Measurements from ENCODE around the gene HSPA4.
A peak's percentile ranks its signal among the peaks of the same experiment; 100 is the strongest.
"Not testable (repeated sequence)": the region's sequence is repeated elsewhere in the genome, so short reads cannot be mapped to it uniquely, and the experiment has no call there.

HSPA4 gene

DNA sequence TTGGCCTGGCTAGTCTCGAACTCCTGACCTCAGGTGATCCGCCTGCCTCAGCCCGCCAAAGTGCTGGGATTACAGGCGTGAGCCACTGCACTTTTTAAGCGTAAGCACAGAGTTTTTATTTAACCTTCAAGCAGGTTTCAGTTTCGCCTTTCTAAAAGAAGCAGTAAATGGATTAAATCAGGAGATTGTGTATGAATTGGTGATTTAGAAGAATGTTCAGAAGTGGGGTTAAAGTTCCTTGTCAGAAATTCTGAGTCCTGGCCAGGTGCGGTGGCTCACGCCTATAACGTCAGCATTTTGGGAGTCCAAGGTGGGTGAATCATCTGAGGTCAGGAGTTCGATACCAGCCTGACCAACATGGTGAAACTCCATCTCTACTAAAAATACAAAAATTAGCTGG, 12.2 kb downstream of the HSPA4 start:
- Mint-ChIP-seq H3K27ac (peak overlapping the region; percentile 29), H3K9me3 (no peaks in the 10 kb centered on the region), H3K4me1 (ENCODE audit: low read depth) (peaks cover 40% of the 10 kb centered on the region), H3K4me3 (no peak overlapping the region), H3K27me3 (no peaks in the 10 kb centered on the region), H3K36me3 (ENCODE audit: low read depth) (peaks cover 70% of the 10 kb centered on the region)
- no peak for DNase-seq

DNA sequence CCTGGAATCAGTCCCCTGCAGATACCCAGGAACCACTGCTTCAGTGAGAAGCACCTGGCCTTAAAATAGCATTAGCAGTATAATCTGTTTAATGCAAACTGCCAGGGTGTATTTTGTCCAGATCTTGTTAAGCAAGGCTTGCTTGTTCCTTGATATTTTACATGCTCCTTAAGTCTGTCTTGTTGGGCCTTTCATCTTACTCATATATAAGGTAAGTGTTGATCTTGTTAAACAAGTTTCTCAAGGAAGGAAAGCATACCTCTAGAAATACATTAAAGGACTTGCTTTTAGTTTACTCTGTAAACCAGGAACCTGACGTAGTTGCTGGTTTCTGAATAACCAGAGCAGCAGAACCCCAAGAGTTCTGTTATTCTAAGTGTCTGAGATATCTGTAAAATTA, 13.7 kb downstream of the HSPA4 start:
- Mint-ChIP-seq H3K36me3 (ENCODE audit: low read depth) (peaks cover 79% of the 10 kb centered on the region), H3K4me3 (no peak overlapping the region), H3K27ac (peak overlapping the region; percentile 15), H3K4me1 (ENCODE audit: low read depth) (peaks cover 33% of the 10 kb centered on the region), H3K9me3 (no peaks in the 10 kb centered on the region), H3K27me3 (no peaks in the 10 kb centered on the region)
- DNase-seq = no peak

DNA sequence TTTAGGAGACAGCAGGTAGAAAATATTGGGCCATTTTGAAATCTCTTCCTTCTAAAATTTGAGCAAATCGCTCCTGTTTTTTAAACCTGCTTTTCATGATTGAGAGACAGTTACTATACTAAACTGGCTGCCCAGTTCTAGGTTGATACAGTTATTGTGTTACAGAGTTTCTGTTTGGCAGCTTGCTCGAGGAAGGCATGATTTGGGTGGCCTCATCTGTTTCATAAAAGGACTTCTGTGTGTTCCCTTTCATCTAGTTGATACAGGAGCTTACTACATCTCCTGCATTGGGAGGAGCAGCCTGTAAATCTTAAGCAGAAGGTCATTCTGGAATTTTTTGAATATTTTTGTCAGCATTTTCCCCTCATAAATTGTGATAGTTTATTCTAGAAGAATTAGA, 14.2 kb downstream of the HSPA4 start:
- H3K4me1 Mint-ChIP-seq (ENCODE audit: low read depth) = peaks cover 33% of the 10 kb centered on the region
- DNase-seq = no peak
- H3K27me3 Mint-ChIP-seq = no peaks in the 10 kb centered on the region
- H3K4me3 Mint-ChIP-seq = no peak overlapping the region
- peak overlapping the region; percentile 47 for H3K27ac Mint-ChIP-seq
- H3K9me3 Mint-ChIP-seq = no peaks in the 10 kb centered on the region
- H3K36me3 Mint-ChIP-seq (ENCODE audit: low read depth) = peaks cover 83% of the 10 kb centered on the region

DNA sequence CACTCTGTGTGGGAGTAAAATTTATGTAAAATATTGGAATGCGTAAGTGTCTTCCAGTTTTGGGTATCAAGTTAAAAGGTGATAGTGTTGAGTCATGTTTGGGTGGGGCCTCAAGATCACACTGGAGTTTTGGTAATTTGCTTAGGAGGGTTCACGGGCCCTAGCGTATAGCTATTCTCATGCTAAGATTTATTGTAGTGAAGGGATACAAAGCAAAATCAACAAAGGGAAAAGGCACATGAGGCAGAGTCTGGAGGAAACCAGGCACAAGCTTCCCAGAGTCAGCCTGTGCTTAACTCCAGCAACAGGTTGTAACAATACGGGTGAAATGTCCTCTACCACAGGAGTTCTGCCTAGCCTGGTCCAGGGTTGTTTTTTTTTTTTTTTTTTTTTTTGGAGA, 20.2 kb downstream of the HSPA4 start:
- H3K9me3 Mint-ChIP-seq = no peaks in the 10 kb centered on the region
- peak overlapping the region; percentile 32 for H3K27ac Mint-ChIP-seq
- no peak overlapping the region for H3K4me3 Mint-ChIP-seq
- no peaks in the 10 kb centered on the region for H3K27me3 Mint-ChIP-seq
- DNase-seq = no peak
- H3K4me1 Mint-ChIP-seq (ENCODE audit: low read depth) = peaks cover 18% of the 10 kb centered on the region
- peaks cover 100% of the 10 kb centered on the region for H3K36me3 Mint-ChIP-seq (ENCODE audit: low read depth)

DNA sequence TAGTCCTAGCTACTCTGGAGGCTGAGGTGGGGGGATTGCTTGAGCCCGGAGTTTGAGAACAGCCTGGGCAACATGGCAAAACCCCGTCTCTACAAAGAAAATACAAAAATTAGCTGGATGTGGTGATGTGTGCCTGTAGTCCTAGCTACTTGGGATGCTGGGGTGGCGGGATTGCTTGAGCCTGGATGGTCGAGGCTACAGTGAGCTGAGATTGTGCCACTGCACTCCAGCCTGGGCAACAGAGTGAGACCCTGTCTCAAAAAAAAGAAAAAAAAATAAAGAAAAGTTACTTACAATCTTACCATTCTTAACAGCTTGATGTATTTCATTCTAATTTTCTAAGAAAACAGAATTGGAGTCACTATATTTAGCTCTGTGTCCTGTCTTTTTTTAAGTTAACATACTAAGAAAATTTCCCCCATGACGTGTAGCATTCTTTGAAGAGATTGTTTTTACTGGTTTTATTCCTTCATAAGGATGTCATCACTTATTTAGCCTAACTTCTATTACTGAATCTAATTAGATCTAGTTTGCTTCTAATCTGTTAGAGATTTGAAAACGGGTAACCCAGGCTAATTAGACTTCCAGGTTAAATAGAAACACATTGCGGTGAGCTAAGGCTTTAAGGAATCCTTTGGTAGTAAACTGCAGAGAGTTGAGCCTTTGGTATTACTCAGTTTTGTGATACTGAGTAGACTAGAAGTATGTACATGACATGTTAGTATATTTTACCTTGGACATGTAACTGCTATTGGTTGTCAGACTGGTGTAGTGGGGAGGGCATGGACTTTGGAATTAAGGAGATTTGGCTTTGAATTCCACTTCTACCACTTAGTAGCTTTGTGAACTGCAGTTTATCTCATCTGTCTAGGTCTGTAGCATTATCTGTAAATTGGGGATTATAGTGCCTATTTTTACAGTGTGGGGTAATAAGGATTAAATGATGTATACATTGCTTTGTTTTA, 24.0 kb downstream of the HSPA4 start:
- Mint-ChIP-seq H3K4me1 (ENCODE audit: low read depth) (peaks cover 41% of the 10 kb centered on the region), H3K9me3 (no peaks in the 10 kb centered on the region), H3K4me3 (no peak overlapping the region), H3K27me3 (no peaks in the 10 kb centered on the region), H3K36me3 (ENCODE audit: low read depth) (peaks cover 97% of the 10 kb centered on the region), H3K27ac (no peak overlapping the region)
- DNase-seq = no peak

DNA sequence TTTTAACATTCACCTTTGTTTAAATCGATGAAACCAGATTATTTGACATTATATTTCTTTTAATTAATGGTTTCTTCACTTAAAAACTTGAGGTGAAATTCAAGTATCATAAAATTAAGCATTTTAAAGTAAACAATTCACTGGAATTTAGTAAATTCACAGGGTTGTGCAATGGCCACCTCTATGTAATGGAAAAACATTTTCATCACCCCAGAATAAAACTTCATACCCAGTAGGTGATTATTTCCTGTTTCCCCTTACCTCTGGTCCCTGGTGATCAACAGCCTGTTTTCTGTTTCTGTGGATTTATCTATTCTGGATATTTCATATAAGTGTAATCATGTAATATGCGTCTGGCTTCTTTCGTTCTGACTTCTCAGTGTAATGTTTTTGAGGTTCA, 27.2 kb downstream of the HSPA4 start:
- H3K4me1 Mint-ChIP-seq (ENCODE audit: low read depth) = peaks cover 35% of the 10 kb centered on the region
- DNase-seq = no peak
- no peaks in the 10 kb centered on the region for H3K27me3 Mint-ChIP-seq
- no peaks in the 10 kb centered on the region for H3K9me3 Mint-ChIP-seq
- peaks cover 91% of the 10 kb centered on the region for H3K36me3 Mint-ChIP-seq (ENCODE audit: low read depth)
- H3K4me3 Mint-ChIP-seq = no peak overlapping the region
- peak overlapping the region; percentile 77 for H3K27ac Mint-ChIP-seq

DNA sequence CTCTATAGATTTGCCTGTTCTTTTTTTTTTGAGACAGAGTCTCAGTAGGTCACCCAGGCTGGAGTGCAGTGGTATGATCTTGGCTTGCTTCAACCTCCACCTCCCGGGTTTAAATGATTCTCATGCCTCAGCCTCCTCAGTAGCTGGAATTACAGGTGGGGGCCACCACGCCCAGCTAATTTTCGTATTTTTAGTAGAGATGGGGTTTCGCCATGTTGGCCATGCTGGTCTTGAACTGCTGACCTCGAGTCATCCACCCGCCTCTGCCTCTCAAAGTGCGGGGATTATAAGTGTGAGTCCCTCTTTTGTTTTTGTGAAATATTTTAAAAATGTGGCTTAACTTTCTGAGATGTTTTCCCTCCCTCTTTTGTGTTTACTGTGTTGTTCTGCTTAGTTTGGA, 29.2 kb downstream of the HSPA4 start:
- no peaks in the 10 kb centered on the region for H3K9me3 Mint-ChIP-seq
- H3K4me3 Mint-ChIP-seq = no peak overlapping the region
- DNase-seq = no peak
- H3K27me3 Mint-ChIP-seq = no peaks in the 10 kb centered on the region
- peak overlapping the region; percentile 56 for H3K27ac Mint-ChIP-seq
- peaks cover 39% of the 10 kb centered on the region for H3K4me1 Mint-ChIP-seq (ENCODE audit: low read depth)
- peaks cover 89% of the 10 kb centered on the region for H3K36me3 Mint-ChIP-seq (ENCODE audit: low read depth)

DNA sequence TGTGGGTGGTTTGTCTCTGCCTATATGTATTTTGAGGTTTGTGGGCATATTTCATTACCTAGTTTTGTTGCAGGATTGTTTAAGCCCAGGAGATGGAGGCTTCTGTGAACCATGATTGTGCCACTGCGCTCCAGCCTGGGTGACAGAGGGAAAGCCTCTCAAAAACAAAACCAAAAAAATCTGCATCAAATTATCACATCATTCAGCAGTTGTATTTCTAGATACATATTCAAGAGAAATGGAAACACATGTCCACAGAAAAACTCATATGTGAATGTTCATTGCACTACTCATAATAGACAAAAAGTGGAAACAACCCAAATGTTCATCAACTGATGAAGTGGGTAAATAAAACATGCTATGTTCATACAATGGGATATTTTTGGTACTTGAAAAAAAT, 29.9 kb downstream of the HSPA4 start:
- Mint-ChIP-seq H3K27ac (peak overlapping the region; percentile 56), H3K27me3 (no peaks in the 10 kb centered on the region), H3K9me3 (no peaks in the 10 kb centered on the region), H3K4me1 (ENCODE audit: low read depth) (peaks cover 41% of the 10 kb centered on the region), H3K4me3 (no peak overlapping the region), H3K36me3 (ENCODE audit: low read depth) (peaks cover 89% of the 10 kb centered on the region)
- no peak for DNase-seq

DNA sequence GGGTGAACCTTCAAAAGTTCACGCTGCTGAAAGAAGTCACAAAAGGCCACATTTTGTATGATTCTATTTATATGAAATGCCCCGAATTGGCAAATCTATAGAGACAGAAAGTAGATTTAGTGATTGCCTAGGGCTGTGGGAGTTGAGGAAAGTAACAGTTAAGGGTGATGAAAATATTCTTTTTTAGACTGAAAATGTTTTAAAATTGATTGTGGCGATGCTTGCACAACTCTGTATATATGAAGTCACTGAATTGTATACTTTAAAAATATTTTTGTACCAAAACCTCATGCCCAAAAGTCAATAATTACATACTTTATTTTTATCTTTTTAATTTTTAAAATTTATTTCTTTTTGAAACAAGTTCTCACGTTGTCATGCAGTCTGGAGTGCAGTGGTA, 30.3 kb downstream of the HSPA4 start:
- Mint-ChIP-seq H3K9me3 (no peaks in the 10 kb centered on the region), H3K4me3 (no peak overlapping the region), H3K27ac (peak overlapping the region; percentile 56), H3K36me3 (ENCODE audit: low read depth) (peaks cover 89% of the 10 kb centered on the region), H3K27me3 (no peaks in the 10 kb centered on the region), H3K4me1 (ENCODE audit: low read depth) (peaks cover 41% of the 10 kb centered on the region)
- DNase-seq = no peak

DNA sequence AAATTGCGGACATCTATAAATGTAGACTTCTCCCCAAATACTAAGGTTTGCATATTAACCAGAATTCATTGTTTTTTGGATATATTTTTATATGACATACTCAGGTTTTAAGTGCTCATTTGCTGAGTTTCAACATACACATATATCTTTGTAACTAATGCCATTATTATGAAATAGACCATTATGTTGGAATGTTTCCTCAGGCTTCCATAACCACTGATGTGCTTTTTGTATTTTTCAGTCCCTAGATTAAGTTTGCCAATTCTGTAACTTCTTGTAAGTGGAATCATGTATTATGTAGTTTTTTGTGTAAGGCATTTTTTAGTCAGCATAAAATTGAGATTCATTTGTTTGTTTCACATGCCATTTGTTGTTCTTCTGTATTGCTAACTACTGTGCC, 32.1 kb downstream of the HSPA4 start:
- Mint-ChIP-seq H3K9me3 (no peaks in the 10 kb centered on the region), H3K27ac (no peak overlapping the region), H3K4me1 (ENCODE audit: low read depth) (peaks cover 31% of the 10 kb centered on the region), H3K4me3 (no peak overlapping the region), H3K27me3 (no peaks in the 10 kb centered on the region), H3K36me3 (ENCODE audit: low read depth) (peaks cover 85% of the 10 kb centered on the region)
- no peak for DNase-seq

DNA sequence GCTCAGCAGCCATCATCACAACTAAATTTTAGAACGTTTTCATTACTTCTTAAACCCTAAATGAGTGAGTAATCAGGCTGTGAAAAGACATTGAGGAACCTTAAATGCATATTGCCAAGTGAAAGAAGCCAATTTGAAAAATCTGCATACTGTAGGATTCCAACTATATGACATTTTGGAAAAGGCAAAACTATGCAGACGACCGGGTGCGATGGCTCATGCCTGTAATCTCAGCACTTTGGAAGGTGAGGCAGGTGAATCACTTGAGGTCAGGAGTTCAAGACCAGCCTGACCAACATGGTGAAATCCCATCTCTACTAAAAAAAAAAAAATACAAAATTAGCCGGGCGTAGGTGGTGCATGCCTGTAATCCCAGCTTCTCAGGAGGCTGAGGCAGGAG, 33.4 kb downstream of the HSPA4 start:
- Mint-ChIP-seq H3K36me3 (ENCODE audit: low read depth) (peaks cover 85% of the 10 kb centered on the region), H3K4me1 (ENCODE audit: low read depth) (peaks cover 21% of the 10 kb centered on the region)
- not testable (repeated sequence) for H3K9me3 Mint-ChIP-seq

DNA sequence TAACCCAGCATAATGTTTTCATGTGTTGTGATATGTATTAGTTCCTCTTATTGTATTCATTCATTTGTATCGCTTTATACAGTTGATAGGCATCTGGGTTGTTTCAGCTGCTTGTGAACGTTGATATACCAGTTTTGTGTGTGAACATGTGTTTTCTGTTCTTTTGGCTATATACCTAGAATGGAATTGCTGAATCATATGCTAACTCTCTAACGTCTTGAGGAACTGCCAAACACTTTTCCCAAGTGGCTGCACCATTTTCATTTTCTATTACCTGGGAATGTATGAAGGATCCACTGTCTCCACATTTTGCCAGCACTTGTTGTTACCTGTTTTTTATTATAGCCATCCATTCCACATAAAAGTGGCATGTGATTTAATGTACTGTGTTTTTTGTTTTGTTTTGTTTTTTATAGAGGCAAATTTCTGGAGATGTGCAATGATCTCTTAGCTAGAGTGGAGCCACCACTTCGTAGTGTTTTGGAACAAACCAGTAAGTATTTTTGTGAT, 34.6 kb downstream of the HSPA4 start:
- Mint-ChIP-seq H3K27me3 (no peaks in the 10 kb centered on the region), H3K36me3 (ENCODE audit: low read depth) (peaks cover 87% of the 10 kb centered on the region), H3K4me3 (no peak overlapping the region), H3K27ac (peak overlapping the region; percentile 36), H3K9me3 (no peaks in the 10 kb centered on the region), H3K4me1 (ENCODE audit: low read depth) (peaks cover 13% of the 10 kb centered on the region)
- no peak for DNase-seq

More for the DNA sequence above, 33.4 kb downstream of the HSPA4 start:
- not testable (repeated sequence) for H3K4me3 Mint-ChIP-seq, H3K27me3 Mint-ChIP-seq, H3K27ac Mint-ChIP-seq, DNase-seq

DNA sequence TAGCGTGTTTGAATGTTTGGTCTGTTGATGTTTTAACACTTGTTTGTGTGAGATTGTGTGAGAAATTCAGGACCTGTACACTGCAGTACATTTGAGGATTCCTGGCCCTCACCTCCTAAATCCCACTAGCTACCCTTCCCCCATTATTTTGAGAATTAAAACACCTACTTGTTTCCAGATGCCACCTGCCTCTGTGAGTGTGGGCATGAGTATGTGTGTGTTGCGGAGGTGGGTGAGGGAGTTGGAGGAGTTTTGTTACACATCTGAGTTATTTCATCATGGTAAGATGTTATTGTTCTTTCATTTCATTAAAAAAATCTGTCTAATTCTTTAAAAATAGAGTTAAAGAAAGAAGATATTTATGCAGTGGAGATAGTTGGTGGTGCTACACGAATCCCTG, 36.3 kb downstream of the HSPA4 start:
- peak overlapping the region; percentile 59 for H3K27ac Mint-ChIP-seq
- no peaks in the 10 kb centered on the region for H3K9me3 Mint-ChIP-seq
- no peaks in the 10 kb centered on the region for H3K27me3 Mint-ChIP-seq
- peaks cover 91% of the 10 kb centered on the region for H3K36me3 Mint-ChIP-seq (ENCODE audit: low read depth)
- no peak overlapping the region for H3K4me3 Mint-ChIP-seq
- H3K4me1 Mint-ChIP-seq (ENCODE audit: low read depth) = peaks cover 9% of the 10 kb centered on the region
- no peak for DNase-seq

DNA sequence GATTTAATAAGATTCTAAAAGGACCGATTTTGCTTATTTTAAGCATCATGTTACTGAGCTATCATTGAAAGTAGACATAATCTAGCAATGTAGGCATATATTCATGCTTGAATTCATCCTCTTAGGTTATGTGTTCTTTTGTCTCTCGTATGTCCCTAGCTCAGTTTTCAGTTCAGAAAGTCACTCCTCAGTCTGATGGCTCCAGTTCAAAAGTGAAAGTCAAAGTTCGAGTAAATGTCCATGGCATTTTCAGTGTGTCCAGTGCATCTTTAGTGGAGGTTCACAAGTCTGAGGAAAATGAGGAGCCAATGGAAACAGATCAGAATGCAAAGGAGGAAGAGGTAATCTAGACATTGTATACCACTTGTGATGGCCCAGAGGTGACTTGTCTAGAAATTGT, 39.2 kb downstream of the HSPA4 start:
- Mint-ChIP-seq H3K4me1 (ENCODE audit: low read depth) (peaks cover 5% of the 10 kb centered on the region), H3K4me3 (no peak overlapping the region), H3K9me3 (no peaks in the 10 kb centered on the region), H3K36me3 (ENCODE audit: low read depth) (peaks cover 91% of the 10 kb centered on the region), H3K27me3 (no peaks in the 10 kb centered on the region), H3K27ac (peak overlapping the region; percentile 0)
- DNase-seq = no peak

DNA sequence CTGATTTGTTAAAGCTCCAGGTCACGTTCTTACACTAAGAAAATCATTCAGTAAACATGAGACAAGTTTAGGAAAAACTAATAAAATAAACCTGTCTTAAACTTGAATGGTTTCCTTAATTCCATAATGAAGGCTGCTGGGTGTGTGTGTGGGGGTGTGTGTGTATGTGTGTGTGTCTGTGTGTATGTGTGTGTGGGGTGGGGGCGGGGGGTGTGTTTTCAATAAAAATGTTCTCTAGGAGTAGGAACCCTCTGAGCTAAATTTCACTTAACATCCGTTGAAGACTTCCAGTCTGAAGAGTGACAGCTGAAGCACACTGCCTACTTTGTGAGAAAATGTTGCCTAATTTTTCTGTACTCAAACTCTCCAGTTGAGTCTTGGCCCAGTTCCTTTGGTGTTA, 54.5 kb downstream of the HSPA4 start:
- Mint-ChIP-seq H3K27me3 (peaks cover 4% of the 10 kb centered on the region), H3K36me3 (ENCODE audit: low read depth) (peaks cover 53% of the 10 kb centered on the region), H3K27ac (no peak overlapping the region), H3K4me1 (ENCODE audit: low read depth) (peaks cover 17% of the 10 kb centered on the region), H3K4me3 (no peak overlapping the region), H3K9me3 (no peaks in the 10 kb centered on the region)
- DNase-seq = no peak

All from activated T-cell treated with anti-CD3 and anti-CD28 coated beads, Interleukin-2, amount 50 U/mL, for 24 hours (primary cell).